CD4-positive, alpha-beta memory T cell (primary cell): Measurements from ENCODE around the gene RIMS4. TPM values are rescaled to one million over a fixed set of nuclear protein-coding genes. Genes with fewer than 3 reads are reported as not detected.

ENCODE experiments used
- CTCF ChIA-PET: fragments of 350-600 bp; sonication (Branson Sonifier 250); formaldehyde crosslinking; loops from one replicate; lab custom pipeline; 2021; ENCODE audit warnings: inconsistent platforms; ENCODE audit not compliant: partially characterized antibody; lab: Charles Lee
- POLR2A ChIA-PET: fragments of 350-600 bp; sonication (Branson Sonifier 250); formaldehyde crosslinking; loops from one replicate; lab custom pipeline; 2021; ENCODE audit not compliant: partially characterized antibody; lab: Charles Lee
- DNase-seq, 5 donors: peaks; one replicate each; pipeline versions ENCODE4 v3.0.0 to v3.0.0-alpha.2; 2020 to 2022; ENCODE audit warnings: mixed read lengths in 1 of 5
- H3K27ac ChIP-seq: one replicate; pipeline ENCODE4 v1.7.0; 2013; ENCODE audit warnings: low read depth, low read length
- H3K27me3 ChIP-seq: 2 replicates; pipeline ENCODE4 v1.7.0; 2013; ENCODE audit warnings: mild to moderate bottlenecking, low read length, moderate library complexity; ENCODE audit not compliant: insufficient read depth
- H3K36me3 ChIP-seq: 2 replicates; pipeline ENCODE4 v1.7.0; 2013; ENCODE audit warnings: mild to moderate bottlenecking, low read length, moderate library complexity; ENCODE audit not compliant: insufficient read depth
- H3K4me1 ChIP-seq: 2 replicates; pipeline ENCODE4 v1.7.0; 2013; ENCODE audit warnings: mild to moderate bottlenecking, low read length, moderate library complexity; ENCODE audit not compliant: insufficient read depth
- H3K4me3 ChIP-seq, 2 donors: one replicate each; pipeline ENCODE4 v1.7.0; 2013; ENCODE audit warnings: low read length in 2 of 2, mild to moderate bottlenecking in 1 of 2
- H3K9me3 ChIP-seq, 2 donors: one replicate each; pipeline ENCODE4 v1.7.0; 2013; ENCODE audit warnings: low read length in 2 of 2, control low read depth in 1 of 2; ENCODE audit not compliant: control insufficient read depth in 1 of 2
- H3K27ac Mint-ChIP-seq, 7 donors: one replicate each; pipeline ENCODE4 v1.8.0; 2020 to 2021; ENCODE audit warnings: mixed read lengths in 7 of 7, mild to moderate bottlenecking in 6 of 7, inconsistent platforms in 3 of 7, moderate library complexity in 3 of 7
- H3K27me3 Mint-ChIP-seq, 2 donors: one replicate each; pipeline ENCODE4 v1.8.0; 2020 to 2021; ENCODE audit warnings: mixed read lengths in 2 of 2
- H3K36me3 Mint-ChIP-seq, 2 donors: one replicate each; pipeline ENCODE4 v1.8.0; 2020 to 2021; ENCODE audit warnings: mixed read lengths in 2 of 2, inconsistent platforms in 1 of 2, mild to moderate bottlenecking in 1 of 2
- H3K4me1 Mint-ChIP-seq, 4 donors: one replicate each; pipeline ENCODE4 v1.8.0; 2020 to 2021; ENCODE audit warnings: mixed read lengths in 4 of 4, mild to moderate bottlenecking in 1 of 4
- H3K4me3 Mint-ChIP-seq, 8 donors: one replicate each; pipeline ENCODE4 v1.8.0; 2020 to 2021; ENCODE audit warnings: mixed read lengths in 8 of 8, mild to moderate bottlenecking in 7 of 8, moderate library complexity in 6 of 8, inconsistent platforms in 3 of 8
- H3K9me3 Mint-ChIP-seq, 8 donors: one replicate each; pipeline ENCODE4 v1.8.0; 2020 to 2021; ENCODE audit warnings: mixed read lengths in 8 of 8, mild to moderate bottlenecking in 5 of 8, inconsistent platforms in 3 of 8, moderate library complexity in 1 of 8
- intact Hi-C: fragments of 100-400 bp; cut with micrococcal nuclease; formaldehyde crosslinking; loops from one replicate; pipeline ENCODE4 v1.15.1; 2023
- polyA plus RNA-seq, 2 donors: library from polyadenylated mRNA; unstranded; fragments of 300-500 nt; fragmentation: Illumina TruSeq; gene quantifications; one replicate each; pipeline ENCODE4 v1.2.3, GENCODE V29; 2021
- total RNA-seq, 2 experiments: library from RNA; stranded (reverse); gene quantifications; one replicate each; pipeline ENCODE4 v1.2.3, GENCODE V29; 2021

Gene RIMS4
- total and polyA plus RNA-seq, 4 experiments from 2014 or later = not detected

DNA sequence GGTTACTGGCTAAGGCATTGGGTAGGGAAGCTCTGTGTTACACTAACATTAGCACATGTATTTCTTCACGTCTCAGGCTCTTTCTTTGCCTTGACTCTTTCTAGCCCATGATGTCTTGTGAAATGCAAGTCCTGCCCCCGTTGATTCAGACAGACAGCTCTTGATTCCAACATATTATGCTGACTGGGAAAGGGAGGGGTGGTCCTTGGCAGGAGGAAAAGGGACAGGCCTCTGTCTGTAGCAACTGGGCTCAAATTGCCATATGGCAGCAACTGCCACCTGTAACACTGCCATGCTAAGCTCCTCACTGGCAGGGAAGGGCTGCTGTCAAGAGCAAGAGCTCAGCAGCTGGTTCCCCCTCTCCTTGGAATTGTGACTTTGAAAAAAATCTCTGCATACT, 70.4 kb downstream of the RIMS4 start:
- no peak overlapping the region for H3K27ac ChIP-seq
- H3K4me3 ChIP-seq = no peak overlapping the region
- Mint-ChIP-seq H3K27ac (no peak overlapping the region), H3K4me1 (peaks cover 12 to 26% (median 18%) of the 10 kb centered on the region in 4 donors), H3K4me3 (no peak overlapping the region), H3K27me3 (peaks cover 0 to 2% of the 10 kb centered on the region in 2 donors), H3K36me3 (no peaks in the 10 kb centered on the region), H3K9me3 (peaks cover 0 to 2% (median 0%) of the 10 kb centered on the region in 8 donors)
- H3K27me3 ChIP-seq = no peaks in the 10 kb centered on the region
- no peaks in the 10 kb centered on the region for H3K9me3 ChIP-seq
- H3K36me3 ChIP-seq = no peaks in the 10 kb centered on the region
- DNase-seq = no peak
- intact Hi-C loops = no loop called here
- ChIA-PET CTCF (interaction anchor here (1.0 kb wide), 1 partner anchor 14 kb away, joined by 3 read pairs; no protein-coding TSS in a partner anchor), POLR2A (no interaction called here)
- no peaks in the 10 kb centered on the region for H3K4me1 ChIP-seq

DNA sequence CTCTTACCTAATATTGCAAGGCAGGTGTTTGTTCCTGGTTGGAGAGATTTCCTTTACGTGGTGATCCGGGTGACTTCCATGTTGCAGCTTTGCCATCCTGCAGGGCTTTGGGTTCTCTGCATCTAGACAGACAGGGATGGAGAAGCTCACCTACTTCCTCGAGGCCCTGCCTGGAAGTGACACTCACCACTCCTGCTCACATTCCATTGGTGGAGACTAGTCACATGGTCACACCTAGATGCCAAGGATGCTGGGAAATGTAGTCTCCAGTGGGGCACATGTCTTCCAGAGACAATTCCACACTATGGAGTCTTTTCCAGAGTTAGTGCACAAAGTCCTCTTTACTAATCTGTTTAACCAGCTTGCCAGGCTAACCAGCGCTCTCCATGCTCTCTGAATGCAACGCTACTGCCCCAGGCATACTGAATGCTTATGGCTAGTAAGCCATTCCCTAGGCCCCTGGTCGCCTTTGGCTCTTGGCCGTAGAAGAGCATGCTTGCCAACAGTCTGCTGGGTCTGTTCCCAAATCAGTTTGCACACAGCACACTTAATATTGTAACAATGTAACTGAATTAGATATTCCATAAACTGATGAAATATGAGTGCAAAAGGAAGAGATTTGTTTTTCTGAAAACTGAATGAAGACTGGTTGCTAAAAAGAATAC, 71.4 kb downstream of the RIMS4 start:
- peak; percentile 24 to 54 (median 39) for DNase-seq
- Histone ChIP-seq H3K27ac (no peak overlapping the region), H3K4me1 (no peaks in the 10 kb centered on the region), H3K4me3 (no peak overlapping the region), H3K27me3 (no peaks in the 10 kb centered on the region), H3K36me3 (no peaks in the 10 kb centered on the region), H3K9me3 (no peaks in the 10 kb centered on the region)
- Mint-ChIP-seq H3K4me3 (peak overlapping the region in 2 of 8 donors; percentile 7 to 14), H3K27me3 (peaks cover 0 to 2% of the 10 kb centered on the region in 2 donors), H3K36me3 (no peaks in the 10 kb centered on the region), H3K9me3 (peaks cover 0 to 2% (median 0%) of the 10 kb centered on the region in 8 donors), H3K27ac (peak overlapping the region in 2 of 7 donors; percentile 2 to 8), H3K4me1 (peaks cover 10 to 24% (median 18%) of the 10 kb centered on the region in 4 donors)
- ChIA-PET POLR2A (no interaction called here), CTCF (interaction anchor here (1.0 to 1.8 kb wide), 5 partner anchors 9 to 56 kb away, joined by 3 to 10 read pairs (median 4); no protein-coding TSS in a partner anchor)
- intact Hi-C loops = no loop called here

DNA sequence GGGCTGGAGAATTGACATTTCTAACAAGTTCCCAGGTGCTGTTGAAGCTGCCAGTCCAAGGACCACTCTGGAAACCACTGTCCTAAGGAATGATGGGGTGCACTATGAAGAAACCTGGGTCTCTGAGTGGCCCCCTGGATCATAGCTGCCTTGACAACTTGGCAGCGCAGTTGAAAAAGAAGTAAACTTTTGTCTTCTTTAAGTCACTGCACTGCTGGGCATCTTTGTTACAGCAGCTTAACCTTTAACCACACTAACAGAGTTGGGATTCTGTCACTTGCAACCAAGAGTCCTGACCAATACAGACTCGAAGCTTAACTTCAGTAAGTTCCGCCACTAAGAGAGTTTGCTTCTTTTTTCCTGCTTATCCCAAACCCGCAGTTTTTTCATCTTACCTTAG, 73.2 kb downstream of the RIMS4 start:
- no peak for DNase-seq
- intact Hi-C loops = loop anchor here (2.0 kb wide), 1 partner anchor 526 kb away; the partner anchor contains the start of gene OSER1
- Histone ChIP-seq H3K27ac (no peak overlapping the region), H3K27me3 (no peaks in the 10 kb centered on the region), H3K36me3 (no peaks in the 10 kb centered on the region), H3K4me3 (no peak overlapping the region), H3K4me1 (no peaks in the 10 kb centered on the region), H3K9me3 (no peaks in the 10 kb centered on the region)
- no peak overlapping the region for H3K27ac Mint-ChIP-seq
- no peak overlapping the region for H3K4me3 Mint-ChIP-seq
- H3K4me1 Mint-ChIP-seq = peaks cover 10 to 29% (median 22%) of the 10 kb centered on the region in 4 donors
- peaks cover 0 to 2% of the 10 kb centered on the region in 2 donors for H3K27me3 Mint-ChIP-seq
- ChIA-PET CTCF (interaction anchor here (0.8 to 1.3 kb wide), 2 partner anchors 11 to 141 kb away, joined by 3 read pairs; no protein-coding TSS in a partner anchor), POLR2A (no interaction called here)
- H3K36me3 Mint-ChIP-seq = no peaks in the 10 kb centered on the region
- H3K9me3 Mint-ChIP-seq = peaks cover 0 to 2% (median 0%) of the 10 kb centered on the region in 8 donors

DNA sequence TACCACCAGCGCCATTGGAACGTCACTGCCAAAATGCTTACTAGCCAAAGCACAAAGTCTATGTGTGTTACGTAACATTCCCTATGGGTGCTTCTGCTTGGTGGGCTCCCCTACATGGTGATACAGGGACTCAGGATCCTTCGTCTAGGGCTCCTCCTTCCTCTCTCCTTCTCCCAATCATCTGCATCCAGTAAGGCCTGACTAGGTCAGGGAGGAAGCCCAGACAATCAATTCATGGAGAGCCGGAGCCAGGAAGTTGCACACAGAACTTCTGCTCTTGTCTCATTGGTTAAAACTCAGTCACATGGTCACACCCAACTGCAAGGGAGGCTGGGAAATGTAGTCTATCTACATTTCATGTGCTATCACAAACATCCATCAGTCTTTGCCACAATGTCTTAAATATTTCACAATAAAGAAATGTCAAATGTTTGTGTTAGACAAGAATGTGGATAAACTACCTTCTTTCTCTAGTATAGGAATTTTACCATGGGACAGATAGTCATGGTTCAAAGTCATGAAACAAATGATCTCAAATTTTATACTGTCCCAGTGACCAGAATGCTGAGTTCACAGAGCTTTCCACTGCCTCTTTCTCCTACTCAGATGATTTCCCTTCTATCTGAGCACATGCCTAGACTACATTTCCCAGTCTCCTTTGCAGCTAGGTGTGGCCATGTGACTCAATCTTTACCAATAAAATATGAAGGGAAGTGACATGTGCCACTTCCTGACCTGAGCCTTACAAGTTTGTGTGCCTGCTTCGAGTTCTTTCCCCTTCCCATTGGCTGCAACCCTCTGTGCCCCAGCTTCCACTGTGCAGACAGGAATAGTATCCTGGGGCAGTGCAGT, 74.0 kb downstream of the RIMS4 start:
- peak overlapping the region in 6 of 8 donors; percentile 31 to 79 (median 53) for H3K4me3 Mint-ChIP-seq
- POLR2A ChIA-PET = no interaction called here

DNA sequence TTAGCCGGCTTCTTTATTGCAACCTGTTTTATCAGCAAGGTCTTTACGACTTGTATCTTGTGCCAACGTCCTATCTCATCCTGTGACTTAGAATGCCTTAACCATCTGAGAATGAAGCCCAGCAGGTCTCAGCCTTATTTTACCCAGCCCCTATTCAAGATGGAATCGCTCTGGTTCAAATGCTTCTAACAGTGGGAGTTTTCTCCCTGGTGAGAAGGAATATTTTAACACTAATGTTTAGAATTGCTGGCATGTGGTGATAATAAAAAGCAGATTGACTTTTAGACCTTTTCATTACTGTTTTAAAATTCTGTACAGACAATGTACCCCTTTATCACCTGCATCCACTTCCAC, 74.6 kb downstream of the RIMS4 start:
- Histone ChIP-seq H3K4me3 (no peak overlapping the region), H3K27me3 (no peaks in the 10 kb centered on the region), H3K27ac (no peak overlapping the region), H3K36me3 (no peaks in the 10 kb centered on the region), H3K9me3 (no peaks in the 10 kb centered on the region), H3K4me1 (no peaks in the 10 kb centered on the region)
- Mint-ChIP-seq H3K9me3 (peaks cover 0 to 2% (median 0%) of the 10 kb centered on the region in 8 donors), H3K4me1 (peaks cover 10 to 29% (median 22%) of the 10 kb centered on the region in 4 donors), H3K27ac (peak overlapping the region in 2 of 7 donors; percentile 75 to 86), H3K27me3 (no peaks in the 10 kb centered on the region), H3K4me3 (peak overlapping the region in 1 of 8 donors; percentile 77), H3K36me3 (no peaks in the 10 kb centered on the region)
- no peak for DNase-seq
- intact Hi-C loops = loop anchor here (2.0 kb wide), 1 partner anchor 525 kb away; the partner anchor contains the start of gene OSER1
- CTCF ChIA-PET = no interaction called here
- POLR2A ChIA-PET = no interaction called here

More for the DNA sequence above, 74.0 kb downstream of the RIMS4 start:
- peak in 4 of 5 donors; percentile 28 to 38 (median 33) for DNase-seq
- H3K4me3 ChIP-seq = no peak overlapping the region
- H3K36me3 ChIP-seq = no peaks in the 10 kb centered on the region
- no peaks in the 10 kb centered on the region for H3K27me3 Mint-ChIP-seq
- no peaks in the 10 kb centered on the region for H3K27me3 ChIP-seq
- CTCF ChIA-PET = interaction anchor here (0.8 to 1.3 kb wide), 2 partner anchors 11 to 141 kb away, joined by 3 read pairs; no protein-coding TSS in a partner anchor
- H3K27ac Mint-ChIP-seq = peak overlapping the region in 5 of 7 donors; percentile 18 to 86 (median 68)
- no peaks in the 10 kb centered on the region for H3K36me3 Mint-ChIP-seq
- peaks cover 0 to 2% (median 0%) of the 10 kb centered on the region in 8 donors for H3K9me3 Mint-ChIP-seq
- no peaks in the 10 kb centered on the region for H3K4me1 ChIP-seq
- intact Hi-C loops = loop anchor here (2.0 kb wide), 1 partner anchor 526 kb away; the partner anchor contains the start of gene OSER1
- H3K4me1 Mint-ChIP-seq = peaks cover 10 to 29% (median 22%) of the 10 kb centered on the region in 4 donors
- H3K9me3 ChIP-seq = no peaks in the 10 kb centered on the region
- no peak overlapping the region for H3K27ac ChIP-seq

DNA sequence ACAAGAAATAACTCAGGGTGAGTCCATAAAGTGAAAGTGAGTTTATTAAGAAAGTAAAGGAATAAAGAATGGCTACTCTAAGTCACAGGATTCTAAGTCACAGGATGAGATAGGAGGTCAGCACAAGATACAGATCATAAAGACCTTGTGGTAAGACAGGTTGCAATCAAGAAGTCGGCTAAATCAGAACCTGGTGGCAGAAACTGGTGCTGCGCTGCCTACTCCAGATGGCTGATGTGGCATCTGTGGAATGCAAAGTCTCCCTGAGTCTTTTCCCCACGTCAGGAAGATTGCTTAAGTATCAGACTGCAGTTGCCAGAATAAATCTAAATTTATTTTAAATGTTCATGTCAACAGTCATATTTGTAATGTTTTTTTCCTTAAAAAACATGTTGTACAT, 75.4 kb downstream of the RIMS4 start:
- H3K9me3 ChIP-seq = no peaks in the 10 kb centered on the region
- H3K27ac ChIP-seq = no peak overlapping the region
- H3K27me3 ChIP-seq = no peaks in the 10 kb centered on the region
- Mint-ChIP-seq H3K36me3 (no peaks in the 10 kb centered on the region), H3K27me3 (no peaks in the 10 kb centered on the region), H3K4me1 (peaks cover 10 to 29% (median 22%) of the 10 kb centered on the region in 4 donors), H3K9me3 (peaks cover 0 to 2% (median 0%) of the 10 kb centered on the region in 8 donors), H3K27ac (no peak overlapping the region), H3K4me3 (no peak overlapping the region)
- DNase-seq = no peak
- H3K4me3 ChIP-seq = no peak overlapping the region
- ChIA-PET POLR2A (no interaction called here), CTCF (no interaction called here)
- H3K36me3 ChIP-seq = no peaks in the 10 kb centered on the region
- H3K4me1 ChIP-seq = no peaks in the 10 kb centered on the region
- intact Hi-C loops = no loop called here
